IMR-90 (cell line): ENCODE data around the gene MRPL4.

ENCODE experiments used
- CHD1 ChIP-seq: IDR thresholded peaks from 2 replicates; pipeline ENCODE4 v1.6.1; 2012; ENCODE audit warnings: low read depth, low read length, improper control_type of control experiment
- MXI1 ChIP-seq: IDR thresholded peaks from 2 replicates; pipeline ENCODE4 v1.6.1; 2012; ENCODE audit warnings: low read depth, mild to moderate bottlenecking, low read length, moderate library complexity, borderline replicate concordance
- RCOR1 ChIP-seq: IDR thresholded peaks from 2 replicates; pipeline ENCODE4 v1.6.1; 2012; ENCODE audit warnings: mild to moderate bottlenecking, low read length, improper control_type of control experiment; ENCODE audit not compliant: insufficient replicate concordance
- RFX5 ChIP-seq: IDR thresholded peaks from 2 replicates; pipeline ENCODE4 v1.8.0; 2012; ENCODE audit warnings: low read depth, mild to moderate bottlenecking, low read length, moderate library complexity
- TF ChIP-seq, protein P1 (sequence below): conservative IDR thresholded peaks from 2 replicates; pipeline ENCODE4 v1.5.1; 2012; ENCODE audit warnings: mild to moderate bottlenecking, low read depth, low read length, improper control_type of control experiment

DNA sequence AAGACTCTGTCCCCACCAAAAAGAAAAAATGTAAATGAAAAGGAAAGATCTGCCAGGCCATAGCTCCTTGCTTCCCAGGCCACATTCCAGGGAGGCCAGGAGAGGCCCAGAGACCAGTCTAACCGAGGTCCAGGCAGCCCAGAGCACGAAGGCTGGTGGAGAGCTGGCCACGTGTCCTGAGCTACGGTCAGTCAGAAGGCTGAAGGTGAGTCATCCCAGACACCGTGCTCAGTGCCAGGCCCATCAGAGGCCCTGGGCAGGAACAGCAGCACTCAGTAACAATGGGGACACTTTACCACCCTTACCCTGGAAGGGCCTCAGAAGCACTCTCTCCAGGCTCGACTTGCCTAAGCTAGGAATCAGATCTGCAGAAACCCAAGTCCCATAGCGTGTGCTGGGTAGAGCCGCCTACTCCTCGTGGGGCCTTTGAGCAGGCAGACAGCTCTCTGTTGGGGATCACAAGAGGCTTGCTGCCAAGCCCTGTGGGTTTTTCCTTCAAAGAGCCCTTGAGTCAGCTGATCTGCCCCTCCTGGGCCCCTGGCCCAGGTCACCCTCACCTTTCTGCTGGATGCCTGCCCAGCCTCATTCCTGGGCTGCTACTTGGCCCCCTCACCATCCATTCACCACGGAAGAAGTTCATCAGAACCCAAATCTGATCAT, 45.7 kb upstream of the MRPL4 start:
- TF ChIP-seq, protein P1, sequence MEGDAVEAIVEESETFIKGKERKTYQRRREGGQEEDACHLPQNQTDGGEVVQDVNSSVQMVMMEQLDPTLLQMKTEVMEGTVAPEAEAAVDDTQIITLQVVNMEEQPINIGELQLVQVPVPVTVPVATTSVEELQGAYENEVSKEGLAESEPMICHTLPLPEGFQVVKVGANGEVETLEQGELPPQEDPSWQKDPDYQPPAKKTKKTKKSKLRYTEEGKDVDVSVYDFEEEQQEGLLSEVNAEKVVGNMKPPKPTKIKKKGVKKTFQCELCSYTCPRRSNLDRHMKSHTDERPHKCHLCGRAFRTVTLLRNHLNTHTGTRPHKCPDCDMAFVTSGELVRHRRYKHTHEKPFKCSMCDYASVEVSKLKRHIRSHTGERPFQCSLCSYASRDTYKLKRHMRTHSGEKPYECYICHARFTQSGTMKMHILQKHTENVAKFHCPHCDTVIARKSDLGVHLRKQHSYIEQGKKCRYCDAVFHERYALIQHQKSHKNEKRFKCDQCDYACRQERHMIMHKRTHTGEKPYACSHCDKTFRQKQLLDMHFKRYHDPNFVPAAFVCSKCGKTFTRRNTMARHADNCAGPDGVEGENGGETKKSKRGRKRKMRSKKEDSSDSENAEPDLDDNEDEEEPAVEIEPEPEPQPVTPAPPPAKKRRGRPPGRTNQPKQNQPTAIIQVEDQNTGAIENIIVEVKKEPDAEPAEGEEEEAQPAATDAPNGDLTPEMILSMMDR: no peak
- TF ChIP-seq MXI1: no peak
- TF ChIP-seq CHD1: no peak
- TF ChIP-seq RCOR1: no peak
- TF ChIP-seq RFX5: no peak
